HG03432 (cell line): Measurements from ENCODE around the gene AKAP6.
"Not testable (repeated sequence)": the region's sequence is repeated elsewhere in the genome, so short reads cannot be mapped to it uniquely, and the experiment has no call there.

Source experiments
- ATAC-seq: cut with Tn5 transposase; IDR thresholded peaks from one replicate; pipeline ENCODE4 v1.9.1; 2021; ENCODE audit warnings: mild to moderate bottlenecking, moderate library complexity; ENCODE audit not compliant: unreplicated experiment

The AKAP6 gene

DNA sequence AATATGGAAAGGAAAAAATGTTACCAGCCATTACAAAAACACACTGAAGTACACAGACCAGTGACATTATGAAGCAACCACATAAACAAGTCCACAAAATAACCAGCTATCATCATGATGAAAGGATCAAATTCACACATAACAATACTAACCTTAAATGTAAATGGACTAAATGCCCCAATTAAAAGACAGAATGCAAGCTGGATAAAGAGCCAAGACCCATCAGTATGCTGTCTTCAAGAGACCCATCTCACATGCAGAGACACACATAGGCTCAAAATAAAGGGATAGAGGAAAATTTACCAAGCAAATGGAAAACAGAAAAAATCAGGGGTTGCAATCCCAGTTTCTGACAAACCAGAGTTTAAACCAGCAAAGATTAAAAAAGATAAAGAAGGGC, 463.9 kb downstream of the AKAP6 start:
- ATAC-seq = not testable (repeated sequence)

DNA sequence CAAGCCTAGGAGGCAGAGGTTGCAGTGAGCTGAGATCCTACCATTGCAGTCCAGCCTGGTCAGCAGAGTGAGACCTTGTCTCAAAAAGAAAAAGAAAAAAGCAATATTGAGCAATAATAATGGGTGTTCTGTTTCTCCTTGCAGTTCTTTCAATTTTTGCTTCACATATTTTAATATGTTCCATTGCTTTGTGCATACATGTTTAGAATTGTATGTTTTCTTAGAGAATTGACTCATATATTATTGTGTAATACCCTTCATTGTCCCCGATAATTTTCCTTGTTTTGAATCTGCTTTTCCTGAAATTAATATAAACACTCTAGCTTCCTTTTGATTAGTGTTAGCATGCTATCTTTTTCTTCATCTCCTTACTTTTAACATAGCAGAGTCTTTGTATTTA, 471.2 kb downstream of the AKAP6 start:
- ATAC-seq = no peak

DNA sequence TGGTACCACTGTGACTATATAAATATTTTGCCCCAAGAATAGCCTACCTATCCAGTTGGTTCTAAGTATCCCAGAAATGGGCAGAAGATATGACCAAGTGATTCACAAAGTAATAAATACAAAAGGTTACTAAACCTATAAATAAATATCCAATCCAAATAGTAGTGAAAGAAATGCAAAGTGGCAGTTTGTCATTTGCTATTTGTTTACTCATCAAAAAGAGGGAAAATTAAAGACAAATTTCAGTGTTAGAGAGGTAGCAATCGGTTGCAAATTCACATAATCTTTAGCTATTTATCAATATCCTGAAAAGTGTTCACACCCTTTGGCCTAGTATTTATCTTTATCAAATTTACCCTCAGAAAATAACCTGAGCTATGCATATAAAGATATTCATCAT, 473.2 kb downstream of the AKAP6 start:
- no peak for ATAC-seq

- ATAC-seq = no peak
Observed at GRCh38 chr14:32805979-32806378, 476.9 kb downstream of the AKAP6 start.

DNA sequence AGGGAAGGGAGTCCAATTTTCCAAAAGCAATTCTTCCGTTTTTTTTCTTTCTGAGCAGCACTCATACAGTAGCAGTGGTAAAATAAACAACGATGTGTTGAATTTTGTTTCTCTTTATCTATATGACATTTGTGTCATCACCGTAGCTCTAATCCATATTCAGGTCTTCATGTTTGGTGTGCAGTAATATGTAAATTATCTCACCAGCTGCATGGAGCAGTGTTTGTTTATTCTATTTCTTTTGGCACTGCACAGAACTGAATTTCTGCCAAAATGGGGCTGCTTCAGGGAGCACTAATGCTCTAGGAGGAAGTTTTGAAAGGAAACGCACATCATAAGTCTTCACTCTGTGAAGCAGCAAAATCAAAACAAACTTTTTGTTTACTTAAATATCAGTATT, 479.5 kb downstream of the AKAP6 start:
- no peak for ATAC-seq

- no peak for ATAC-seq
Observed at GRCh38 chr14:32809255-32809654, 480.2 kb downstream of the AKAP6 start.

DNA sequence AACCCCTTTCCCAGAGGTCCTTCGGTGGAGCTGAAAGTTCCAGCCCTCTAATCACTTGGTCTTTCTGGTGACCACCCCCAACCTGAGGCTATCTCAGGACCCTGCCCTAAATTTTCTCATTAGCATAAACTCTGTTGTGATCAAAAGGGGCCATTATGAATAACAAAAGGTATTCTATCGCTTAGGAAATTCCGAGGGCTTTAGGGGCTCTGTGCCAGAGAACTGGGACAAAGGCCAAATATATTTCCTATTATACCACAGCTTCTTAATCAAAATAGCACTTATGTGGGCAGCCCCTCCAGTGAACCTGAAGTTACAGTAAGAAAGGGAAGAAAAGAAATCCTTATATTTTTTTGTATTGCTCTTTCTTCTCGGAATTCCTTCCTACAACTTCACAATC, 484.3 kb downstream of the AKAP6 start:
- ATAC-seq = no peak

GRCh38 chr14:32814721-32815120, 485.6 kb downstream of the AKAP6 start:
- ATAC-seq = no peak

- ATAC-seq = no peak
Observed at GRCh38 chr14:32816588-32816987, 487.5 kb downstream of the AKAP6 start.

GRCh38 chr14:32817780-32818179, 488.7 kb downstream of the AKAP6 start:
- no peak for ATAC-seq

DNA sequence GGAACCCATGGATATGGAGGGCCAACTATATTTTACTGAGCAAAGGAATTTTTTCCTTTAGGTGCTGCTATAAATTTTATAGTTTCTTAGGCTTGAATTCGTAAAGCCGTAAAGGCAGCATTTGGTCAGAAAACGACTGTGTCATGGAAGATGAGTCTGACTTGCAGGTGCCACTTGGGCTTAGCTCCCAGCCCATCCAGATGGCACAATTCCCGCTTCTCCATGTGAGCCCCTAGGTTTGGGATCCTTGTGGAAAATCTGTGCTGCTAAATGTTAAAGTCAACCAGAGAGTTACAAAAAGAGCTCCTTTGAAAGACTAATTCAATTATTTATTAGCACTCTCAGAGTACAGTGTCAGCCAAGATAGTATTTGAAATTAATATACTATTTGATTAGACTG, 489.5 kb downstream of the AKAP6 start:
- no peak for ATAC-seq

DNA sequence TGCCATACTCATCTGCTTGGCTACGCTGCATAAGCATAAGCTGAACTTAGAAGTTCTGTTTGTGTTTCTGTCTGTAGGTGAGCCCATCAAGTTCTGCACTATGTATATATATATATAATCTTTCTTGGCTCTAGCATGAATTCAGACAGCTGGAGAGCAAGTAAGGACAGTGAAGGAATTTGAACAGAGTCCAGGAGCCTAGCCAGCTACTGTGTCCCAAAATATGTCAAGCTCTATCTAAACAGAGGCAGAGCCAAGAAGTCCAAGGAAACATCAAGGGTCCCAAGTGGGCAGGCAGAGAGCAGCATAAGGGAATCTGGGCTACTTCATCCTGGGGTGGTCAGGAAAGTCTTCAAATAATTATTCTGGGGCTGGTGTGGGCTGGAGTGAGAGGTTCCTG, 491.1 kb downstream of the AKAP6 start:
- ATAC-seq = no peak

GRCh38 chr14:32820682-32821081, 491.6 kb downstream of the AKAP6 start:
- no peak for ATAC-seq

DNA sequence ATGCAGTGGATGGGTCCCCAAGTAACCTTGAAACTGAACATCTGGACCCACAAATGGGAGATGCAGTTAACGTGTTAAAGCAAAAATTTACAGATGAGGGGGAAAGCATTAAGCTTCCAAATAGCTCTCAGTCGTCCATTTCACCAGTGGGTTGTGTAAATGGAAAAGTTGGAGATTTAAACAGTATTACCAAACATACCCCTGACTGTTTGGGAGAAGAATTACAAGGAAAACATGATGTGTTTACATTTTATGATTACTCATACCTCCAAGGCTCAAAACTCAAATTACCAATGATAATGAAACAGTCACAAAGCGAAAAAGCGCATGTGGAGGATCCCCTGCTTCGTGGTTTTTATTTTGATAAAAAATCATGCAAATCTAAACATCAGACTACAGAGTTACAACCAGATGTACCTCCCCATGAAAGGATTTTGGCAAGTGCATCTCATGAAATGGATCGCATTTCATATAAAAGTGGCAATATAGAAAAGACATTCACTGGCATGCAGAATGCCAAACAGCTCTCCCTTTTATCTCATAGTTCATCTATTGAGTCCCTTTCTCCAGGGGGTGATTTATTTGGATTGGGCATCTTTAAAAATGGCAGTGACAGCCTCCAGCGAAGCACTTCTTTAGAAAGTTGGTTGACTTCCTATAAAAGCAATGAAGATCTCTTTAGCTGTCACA, 493.0 kb downstream of the AKAP6 start:
- no peak for ATAC-seq

DNA sequence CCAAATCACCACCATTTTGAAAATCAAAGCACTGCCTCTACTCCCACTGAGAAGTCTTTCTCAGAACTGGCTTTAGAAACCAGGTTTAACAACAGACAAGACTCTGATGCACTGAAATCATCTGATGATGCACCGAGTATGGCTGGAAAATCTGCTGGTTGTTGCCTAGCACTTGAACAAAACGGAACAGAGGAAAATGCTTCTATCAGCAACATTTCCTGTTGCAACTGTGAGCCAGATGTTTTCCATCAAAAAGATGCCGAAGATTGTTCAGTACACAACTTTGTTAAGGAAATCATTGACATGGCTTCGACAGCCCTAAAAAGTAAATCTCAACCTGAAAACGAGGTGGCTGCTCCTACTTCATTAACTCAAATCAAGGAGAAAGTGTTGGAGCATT, 494.6 kb downstream of the AKAP6 start:
- ATAC-seq = no peak

- no peak for ATAC-seq
Observed at GRCh38 chr14:32824195-32824594, 495.1 kb downstream of the AKAP6 start.

DNA sequence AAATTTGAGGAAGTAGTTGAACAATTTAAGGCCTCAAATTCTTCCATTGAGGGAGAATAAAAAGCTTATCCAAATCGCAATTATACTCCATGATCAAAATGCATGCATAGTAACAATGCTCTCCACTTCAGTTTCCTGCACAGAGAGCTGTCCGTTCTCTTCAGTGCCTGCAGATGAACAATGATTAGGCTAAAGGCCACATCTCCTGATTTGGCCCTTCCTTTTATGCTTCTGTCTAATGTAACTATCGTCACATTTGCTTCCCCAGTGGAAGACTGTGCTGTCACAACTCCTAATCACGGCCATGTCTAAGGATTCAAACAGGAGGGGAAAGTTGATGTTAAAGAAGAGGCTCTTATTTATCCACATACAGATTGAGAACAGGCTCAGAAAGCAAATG, 496.0 kb downstream of the AKAP6 start:
- ATAC-seq = no peak

GRCh38 chr14:32826404-32827082, 497.4 kb downstream of the AKAP6 start:
- no peak for ATAC-seq

DNA sequence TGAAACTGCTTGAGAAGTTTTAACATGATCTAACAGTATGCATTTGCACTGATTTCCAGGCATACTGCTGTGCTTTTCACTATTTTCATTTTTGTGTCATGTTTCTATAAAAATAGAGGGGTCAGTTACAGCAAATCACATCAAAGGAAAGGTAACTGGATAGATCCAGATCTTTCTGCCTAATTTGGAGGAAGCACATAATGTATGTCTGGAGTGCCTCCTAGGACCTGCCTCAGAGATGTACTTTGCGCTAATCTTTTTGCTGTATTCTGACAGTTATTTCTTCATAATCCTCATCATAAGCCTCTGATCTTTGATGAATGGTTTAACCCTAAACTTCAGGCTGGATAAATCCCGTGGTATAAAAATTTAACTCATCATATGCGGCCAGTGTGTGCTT, 498.4 kb downstream of the AKAP6 start:
- ATAC-seq = no peak

GRCh38 chr14:32835924-32836323, 506.8 kb downstream of the AKAP6 start:
- ATAC-seq = no peak

DNA sequence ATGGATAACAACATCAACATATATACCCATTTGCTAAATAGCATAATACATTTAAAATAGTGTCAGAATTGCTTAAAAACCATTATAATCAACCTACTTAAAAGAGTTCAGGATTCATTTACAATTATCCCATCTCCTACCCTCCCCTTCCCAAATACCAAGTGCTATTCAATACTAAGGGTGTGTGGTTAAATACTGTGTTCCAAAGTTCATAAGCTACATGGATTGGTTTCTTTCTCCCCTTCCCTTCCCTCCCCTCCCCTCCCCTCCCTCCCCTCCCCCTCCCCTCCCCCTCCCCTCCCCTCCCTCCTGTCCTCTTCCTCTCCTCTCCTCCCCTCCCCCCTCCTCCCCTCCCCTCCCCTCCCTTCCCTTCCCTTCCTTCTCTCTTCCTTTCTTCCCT, 512.6 kb downstream of the AKAP6 start:
- ATAC-seq = no peak

- ATAC-seq = no peak
Observed at GRCh38 chr14:32846821-32847365, 517.8 kb downstream of the AKAP6 start.

- ATAC-seq = no peak
Observed at GRCh38 chr14:32847867-32848266, 518.8 kb downstream of the AKAP6 start.
